HepG2 (cell line): Measurements from ENCODE around the gene LMAN2L. TPM values are rescaled to one million over a fixed set of nuclear protein-coding genes. Genes with fewer than 3 reads are reported as not detected.

ENCODE experiments used
- BRD4 ChIP-seq: sonication (generic); formaldehyde crosslinking; IDR thresholded peaks from 2 replicates; pipeline ENCODE4 v1.4.0; 2020; ENCODE audit warnings: missing genetic modification reagents
- CBX5 ChIP-seq: sonication (generic); formaldehyde crosslinking; IDR thresholded peaks from 2 replicates; pipeline ENCODE4 v1.4.0; 2020; ENCODE audit warnings: missing genetic modification reagents, borderline replicate concordance
- GZF1 ChIP-seq: sonication (generic); formaldehyde crosslinking; IDR thresholded peaks from 2 replicates; pipeline ENCODE4 v1.5.1; 2020; ENCODE audit warnings: mild to moderate bottlenecking, missing genetic modification reagents
- HNRNPLL ChIP-seq: fragments of 200-400 bp; formaldehyde crosslinking; IDR thresholded peaks from 2 replicates; pipeline ENCODE4 v1.6.1; 2017; ENCODE audit warnings: mild to moderate bottlenecking, low read depth, low read length; ENCODE audit not compliant: poor library complexity, severe bottlenecking
- HOXA3 ChIP-seq: sonication (generic); formaldehyde crosslinking; IDR thresholded peaks from 2 replicates; pipeline ENCODE4 v1.5.0; 2020; ENCODE audit warnings: missing genetic modification reagents
- KDM2A ChIP-seq: sonication (generic); formaldehyde crosslinking; IDR thresholded peaks from 2 replicates; pipeline ENCODE4 v1.4.0; 2020; ENCODE audit warnings: low read depth, missing genetic modification reagents, borderline replicate concordance
- NFKB2 ChIP-seq: sonication (generic); formaldehyde crosslinking; IDR thresholded peaks from 2 replicates; pipeline ENCODE4 v1.4.0; 2020; ENCODE audit warnings: missing genetic modification reagents, borderline replicate concordance
- SIX4 ChIP-seq: sonication (generic); formaldehyde crosslinking; IDR thresholded peaks from 2 replicates; pipeline ENCODE4 v1.4.0; 2020; ENCODE audit warnings: missing genetic modification reagents
- SP1 ChIP-seq, 2 experiments: fragments of 450-650 bp in 1 of 2; sonication (generic) in 1 of 2; formaldehyde crosslinking in 1 of 2; IDR thresholded peaks; 2 replicates each; pipeline versions ENCODE4 v1.4.0 to v1.6.1; 2016 to 2020; ENCODE audit warnings: missing genetic modification reagents in 1 of 2
- WIZ ChIP-seq: sonication (generic); formaldehyde crosslinking; IDR thresholded peaks from 2 replicates; pipeline ENCODE4 v1.5.1; 2020; ENCODE audit warnings: mild to moderate bottlenecking, missing genetic modification reagents
- ZBTB3 ChIP-seq: sonication (generic); formaldehyde crosslinking; IDR thresholded peaks from 2 replicates; pipeline ENCODE4 v1.4.0; 2020; ENCODE audit warnings: low read depth, mild to moderate bottlenecking, moderate library complexity, missing genetic modification reagents, borderline replicate concordance
- ZFX ChIP-seq: sonication (generic); formaldehyde crosslinking; IDR thresholded peaks from 2 replicates; pipeline ENCODE4 v1.4.0; 2020; ENCODE audit warnings: mild to moderate bottlenecking, low read depth, missing genetic modification reagents, moderate library complexity
- ZNF124 ChIP-seq: sonication (generic); formaldehyde crosslinking; IDR thresholded peaks from 2 replicates; pipeline ENCODE4 v1.4.0; 2020; ENCODE audit warnings: missing genetic modification reagents
- ZNF577 ChIP-seq: sonication (generic); formaldehyde crosslinking; IDR thresholded peaks from 2 replicates; pipeline ENCODE4 v1.4.0; 2020; ENCODE audit warnings: mild to moderate bottlenecking, low read depth, missing genetic modification reagents, borderline replicate concordance
- ZNF747 ChIP-seq: sonication (generic); formaldehyde crosslinking; IDR thresholded peaks from 2 replicates; pipeline ENCODE4 v1.8.1; 2023; ENCODE audit warnings: missing genetic modification reagents, mild to moderate bottlenecking, borderline replicate concordance
- ZNF878 ChIP-seq: sonication (generic); formaldehyde crosslinking; IDR thresholded peaks from 2 replicates; pipeline ENCODE4 v1.8.1; 2023; ENCODE audit warnings: mild to moderate bottlenecking, missing genetic modification reagents, moderate library complexity
- ZSCAN30 ChIP-seq: sonication (generic); formaldehyde crosslinking; IDR thresholded peaks from 2 replicates; pipeline ENCODE4 v1.5.0; 2020; ENCODE audit warnings: mild to moderate bottlenecking, missing genetic modification reagents
- polyA plus RNA-seq, 8 experiments: library from polyadenylated mRNA; depleted of rRNA in 3 of 8; stranded (reverse) in 7 of 8; unstranded in 1 of 8; fragments of >200 nt; fragmentation: Illumina TruSeq in 4 of 8; extraction: Trizol in 4 of 8; gene quantifications; 2 replicates each; pipeline versions ENCODE4 v1.2.1 to v1.2.3, GENCODE V29; 2011 to 2016; ENCODE audit warnings: low read depth in 4 of 8, missing spikeins in 1 of 8, mixed read lengths in 1 of 8; ENCODE audit not compliant: insufficient read depth in 1 of 8
- total RNA-seq, 5 experiments: library from RNA; depleted of rRNA; stranded (reverse); fragments of >200 nt; fragmentation: Illumina TruSeq; extraction: Trizol; gene quantifications; 2 replicates each; pipeline ENCODE4 v1.2.3, GENCODE V29; 2016; ENCODE audit warnings: low read depth in 1 of 5
- TF ChIP-seq, protein P1 (sequence below): sonication (generic); formaldehyde crosslinking; IDR thresholded peaks from 2 replicates; pipeline ENCODE4 v1.4.0; 2020; ENCODE audit warnings: low read depth, mild to moderate bottlenecking, missing genetic modification reagents
- TF ChIP-seq, protein P2 (sequence below): IDR thresholded peaks from 2 replicates; pipeline ENCODE4 v1.6.1; 2016; ENCODE audit warnings: low read depth, missing genetic modification reagents, missing compliant biosample characterization
- TF ChIP-seq, protein P3 (sequence below): sonication (generic); formaldehyde crosslinking; IDR thresholded peaks from 2 replicates; pipeline ENCODE4 v1.4.0; 2020; ENCODE audit warnings: mild to moderate bottlenecking, missing genetic modification reagents, borderline replicate concordance
- TF ChIP-seq, protein P4 (sequence below): sonication (generic); formaldehyde crosslinking; IDR thresholded peaks from 2 replicates; pipeline ENCODE4 v1.5.0; 2020; ENCODE audit warnings: mild to moderate bottlenecking, missing genetic modification reagents

The LMAN2L gene
- total and polyA plus RNA-seq, 2 of the 13 experiments (the other 11 are each of a cell fraction or from before 2014, with no cell fraction given): 39.1 to 57.9 TPM

DNA sequence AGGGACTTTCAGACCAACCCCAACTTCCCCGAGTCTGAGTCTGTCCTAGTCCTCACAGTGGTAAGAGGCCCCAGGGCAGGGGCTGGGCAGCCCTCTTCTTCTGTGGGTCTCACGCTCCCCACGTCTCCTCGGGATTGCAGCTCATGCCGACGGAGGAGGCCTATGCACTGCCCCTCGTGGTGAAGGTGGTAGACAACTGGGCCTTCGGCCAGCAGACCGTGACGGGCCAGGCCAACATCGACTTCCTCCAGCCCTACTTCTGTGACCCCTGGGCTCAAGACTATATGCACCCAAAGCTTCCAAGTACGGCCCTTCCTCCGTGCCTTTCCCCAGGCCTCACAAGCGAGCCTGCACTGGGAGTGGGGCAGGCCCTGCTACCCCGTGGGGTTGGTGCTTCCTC, 44.3 kb downstream of the LMAN2L start (continued):
- TF ChIP-seq, protein P1, sequence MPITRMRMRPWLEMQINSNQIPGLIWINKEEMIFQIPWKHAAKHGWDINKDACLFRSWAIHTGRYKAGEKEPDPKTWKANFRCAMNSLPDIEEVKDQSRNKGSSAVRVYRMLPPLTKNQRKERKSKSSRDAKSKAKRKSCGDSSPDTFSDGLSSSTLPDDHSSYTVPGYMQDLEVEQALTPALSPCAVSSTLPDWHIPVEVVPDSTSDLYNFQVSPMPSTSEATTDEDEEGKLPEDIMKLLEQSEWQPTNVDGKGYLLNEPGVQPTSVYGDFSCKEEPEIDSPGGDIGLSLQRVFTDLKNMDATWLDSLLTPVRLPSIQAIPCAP (CRISPR knock-in tag): no peak
- TF ChIP-seq HNRNPLL: peak; percentile 42
- no peak for TF ChIP-seq HOXA3
- no peak for TF ChIP-seq CBX5
- no peak for TF ChIP-seq ZNF747 (CRISPR knock-in tag)
- TF ChIP-seq SIX4: no peak
- TF ChIP-seq ZFX (CRISPR knock-in tag): peak; percentile 36; the same call in 1 of the 2 replicates
- TF ChIP-seq, protein P2, sequence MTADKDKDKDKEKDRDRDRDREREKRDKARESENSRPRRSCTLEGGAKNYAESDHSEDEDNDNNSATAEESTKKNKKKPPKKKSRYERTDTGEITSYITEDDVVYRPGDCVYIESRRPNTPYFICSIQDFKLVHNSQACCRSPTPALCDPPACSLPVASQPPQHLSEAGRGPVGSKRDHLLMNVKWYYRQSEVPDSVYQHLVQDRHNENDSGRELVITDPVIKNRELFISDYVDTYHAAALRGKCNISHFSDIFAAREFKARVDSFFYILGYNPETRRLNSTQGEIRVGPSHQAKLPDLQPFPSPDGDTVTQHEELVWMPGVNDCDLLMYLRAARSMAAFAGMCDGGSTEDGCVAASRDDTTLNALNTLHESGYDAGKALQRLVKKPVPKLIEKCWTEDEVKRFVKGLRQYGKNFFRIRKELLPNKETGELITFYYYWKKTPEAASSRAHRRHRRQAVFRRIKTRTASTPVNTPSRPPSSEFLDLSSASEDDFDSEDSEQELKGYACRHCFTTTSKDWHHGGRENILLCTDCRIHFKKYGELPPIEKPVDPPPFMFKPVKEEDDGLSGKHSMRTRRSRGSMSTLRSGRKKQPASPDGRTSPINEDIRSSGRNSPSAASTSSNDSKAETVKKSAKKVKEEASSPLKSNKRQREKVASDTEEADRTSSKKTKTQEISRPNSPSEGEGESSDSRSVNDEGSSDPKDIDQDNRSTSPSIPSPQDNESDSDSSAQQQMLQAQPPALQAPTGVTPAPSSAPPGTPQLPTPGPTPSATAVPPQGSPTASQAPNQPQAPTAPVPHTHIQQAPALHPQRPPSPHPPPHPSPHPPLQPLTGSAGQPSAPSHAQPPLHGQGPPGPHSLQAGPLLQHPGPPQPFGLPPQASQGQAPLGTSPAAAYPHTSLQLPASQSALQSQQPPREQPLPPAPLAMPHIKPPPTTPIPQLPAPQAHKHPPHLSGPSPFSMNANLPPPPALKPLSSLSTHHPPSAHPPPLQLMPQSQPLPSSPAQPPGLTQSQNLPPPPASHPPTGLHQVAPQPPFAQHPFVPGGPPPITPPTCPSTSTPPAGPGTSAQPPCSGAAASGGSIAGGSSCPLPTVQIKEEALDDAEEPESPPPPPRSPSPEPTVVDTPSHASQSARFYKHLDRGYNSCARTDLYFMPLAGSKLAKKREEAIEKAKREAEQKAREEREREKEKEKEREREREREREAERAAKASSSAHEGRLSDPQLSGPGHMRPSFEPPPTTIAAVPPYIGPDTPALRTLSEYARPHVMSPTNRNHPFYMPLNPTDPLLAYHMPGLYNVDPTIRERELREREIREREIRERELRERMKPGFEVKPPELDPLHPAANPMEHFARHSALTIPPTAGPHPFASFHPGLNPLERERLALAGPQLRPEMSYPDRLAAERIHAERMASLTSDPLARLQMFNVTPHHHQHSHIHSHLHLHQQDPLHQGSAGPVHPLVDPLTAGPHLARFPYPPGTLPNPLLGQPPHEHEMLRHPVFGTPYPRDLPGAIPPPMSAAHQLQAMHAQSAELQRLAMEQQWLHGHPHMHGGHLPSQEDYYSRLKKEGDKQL (CRISPR knock-in tag): no peak
- peak; percentile 15; the same call in 1 of the 2 replicates for TF ChIP-seq KDM2A (CRISPR knock-in tag)
- no peak for TF ChIP-seq GZF1 (CRISPR knock-in tag)
- TF ChIP-seq, protein P3, sequence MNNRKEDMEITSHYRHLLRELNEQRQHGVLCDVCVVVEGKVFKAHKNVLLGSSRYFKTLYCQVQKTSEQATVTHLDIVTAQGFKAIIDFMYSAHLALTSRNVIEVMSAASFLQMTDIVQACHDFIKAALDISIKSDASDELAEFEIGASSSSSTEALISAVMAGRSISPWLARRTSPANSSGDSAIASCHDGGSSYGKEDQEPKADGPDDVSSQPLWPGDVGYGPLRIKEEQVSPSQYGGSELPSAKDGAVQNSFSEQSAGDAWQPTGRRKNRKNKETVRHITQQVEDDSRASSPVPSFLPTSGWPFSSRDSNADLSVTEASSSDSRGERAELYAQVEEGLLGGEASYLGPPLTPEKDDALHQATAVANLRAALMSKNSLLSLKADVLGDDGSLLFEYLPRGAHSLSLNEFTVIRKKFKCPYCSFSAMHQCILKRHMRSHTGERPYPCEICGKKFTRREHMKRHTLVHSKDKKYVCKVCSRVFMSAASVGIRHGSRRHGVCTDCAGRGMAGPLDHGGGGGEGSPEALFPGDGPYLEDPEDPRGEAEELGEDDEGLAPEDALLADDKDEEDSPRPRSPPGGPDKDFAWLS (CRISPR knock-in tag): no peak
- TF ChIP-seq WIZ (CRISPR knock-in tag): no peak
- TF ChIP-seq SP1 (IDR thresholded peaks at IDR 0.05): no peak
- TF ChIP-seq SP1 (CRISPR knock-in tag; IDR thresholded peaks at IDR 0.05): no peak
- TF ChIP-seq ZNF124: no peak
- TF ChIP-seq, protein P4, sequence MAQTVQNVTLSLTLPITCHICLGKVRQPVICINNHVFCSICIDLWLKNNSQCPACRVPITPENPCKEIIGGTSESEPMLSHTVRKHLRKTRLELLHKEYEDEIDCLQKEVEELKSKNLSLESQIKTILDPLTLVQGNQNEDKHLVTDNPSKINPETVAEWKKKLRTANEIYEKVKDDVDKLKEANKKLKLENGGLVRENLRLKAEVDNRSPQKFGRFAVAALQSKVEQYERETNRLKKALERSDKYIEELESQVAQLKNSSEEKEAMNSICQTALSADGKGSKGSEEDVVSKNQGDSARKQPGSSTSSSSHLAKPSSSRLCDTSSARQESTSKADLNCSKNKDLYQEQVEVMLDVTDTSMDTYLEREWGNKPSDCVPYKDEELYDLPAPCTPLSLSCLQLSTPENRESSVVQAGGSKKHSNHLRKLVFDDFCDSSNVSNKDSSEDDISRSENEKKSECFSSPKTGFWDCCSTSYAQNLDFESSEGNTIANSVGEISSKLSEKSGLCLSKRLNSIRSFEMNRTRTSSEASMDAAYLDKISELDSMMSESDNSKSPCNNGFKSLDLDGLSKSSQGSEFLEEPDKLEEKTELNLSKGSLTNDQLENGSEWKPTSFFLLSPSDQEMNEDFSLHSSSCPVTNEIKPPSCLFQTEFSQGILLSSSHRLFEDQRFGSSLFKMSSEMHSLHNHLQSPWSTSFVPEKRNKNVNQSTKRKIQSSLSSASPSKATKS: no peak
- TF ChIP-seq ZNF878 (CRISPR knock-in tag): no peak
- TF ChIP-seq BRD4 (CRISPR knock-in tag): no peak
- TF ChIP-seq NFKB2 (CRISPR knock-in tag): no peak; the same call in 1 of the 2 replicates
- TF ChIP-seq ZSCAN30 (CRISPR knock-in tag): no peak
- TF ChIP-seq ZBTB3 (CRISPR knock-in tag): no peak
- TF ChIP-seq ZNF577: no peak
